Ishikawa (cell line): Measurements from ENCODE around the gene GLIS1.

ENCODE experiments used
- CEBPB ChIP-seq: IDR thresholded peaks from 2 replicates; pipeline ENCODE4 v1.6.1; 2012
- CREB1 ChIP-seq: IDR thresholded peaks from 2 replicates; pipeline ENCODE4 v1.6.1; 2012; ENCODE audit warnings: low read depth
- EGR1 ChIP-seq: IDR thresholded peaks from 2 replicates; pipeline ENCODE4 v1.6.1; 2012
- EP300 ChIP-seq: IDR thresholded peaks from 2 replicates; pipeline ENCODE4 v1.6.1; 2012; ENCODE audit warnings: borderline replicate concordance
- FOXM1 ChIP-seq: IDR thresholded peaks from 2 replicates; pipeline ENCODE4 v1.6.1; 2012; ENCODE audit warnings: low read depth, borderline replicate concordance
- NFIC ChIP-seq: IDR thresholded peaks from 2 replicates; pipeline ENCODE4 v1.6.1; 2012
- RAD21 ChIP-seq: IDR thresholded peaks from 2 replicates; pipeline ENCODE4 v1.6.1; 2012; ENCODE audit warnings: low read depth
- TAF1 ChIP-seq: IDR thresholded peaks from 2 replicates; pipeline ENCODE4 v1.6.1; 2012; ENCODE audit warnings: low read depth, mild to moderate bottlenecking
- TCF12 ChIP-seq: IDR thresholded peaks from 2 replicates; pipeline ENCODE4 v1.6.1; 2012; ENCODE audit warnings: low read depth
- TEAD4 ChIP-seq: IDR thresholded peaks from 2 replicates; pipeline ENCODE4 v1.6.1; 2012
- USF1 ChIP-seq: IDR thresholded peaks from 2 replicates; pipeline ENCODE4 v1.6.1; 2012
- YY1 ChIP-seq: IDR thresholded peaks from 2 replicates; pipeline ENCODE4 v1.6.1; 2012; ENCODE audit warnings: low read depth
- ZBTB7A ChIP-seq: IDR thresholded peaks from 2 replicates; pipeline ENCODE4 v1.6.1; 2012; ENCODE audit warnings: low read depth
- TF ChIP-seq, protein P1 (sequence below): IDR thresholded peaks from 2 replicates; pipeline ENCODE4 v1.6.1; 2012
- TF ChIP-seq, protein P2 (sequence below): IDR thresholded peaks from 2 replicates; pipeline ENCODE4 v1.6.1; 2012; ENCODE audit warnings: low read depth, mild to moderate bottlenecking

Gene GLIS1

GRCh38 chr1:53590104-53590503 lies 148.9 kb downstream of the GLIS1 start:
- no peak for TF ChIP-seq CEBPB
- TF ChIP-seq ZBTB7A = no peak
- no peak for TF ChIP-seq RAD21
- TF ChIP-seq, protein P1, sequence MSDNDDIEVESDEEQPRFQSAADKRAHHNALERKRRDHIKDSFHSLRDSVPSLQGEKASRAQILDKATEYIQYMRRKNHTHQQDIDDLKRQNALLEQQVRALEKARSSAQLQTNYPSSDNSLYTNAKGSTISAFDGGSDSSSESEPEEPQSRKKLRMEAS = no peak
- TF ChIP-seq TAF1 = no peak

DNA sequence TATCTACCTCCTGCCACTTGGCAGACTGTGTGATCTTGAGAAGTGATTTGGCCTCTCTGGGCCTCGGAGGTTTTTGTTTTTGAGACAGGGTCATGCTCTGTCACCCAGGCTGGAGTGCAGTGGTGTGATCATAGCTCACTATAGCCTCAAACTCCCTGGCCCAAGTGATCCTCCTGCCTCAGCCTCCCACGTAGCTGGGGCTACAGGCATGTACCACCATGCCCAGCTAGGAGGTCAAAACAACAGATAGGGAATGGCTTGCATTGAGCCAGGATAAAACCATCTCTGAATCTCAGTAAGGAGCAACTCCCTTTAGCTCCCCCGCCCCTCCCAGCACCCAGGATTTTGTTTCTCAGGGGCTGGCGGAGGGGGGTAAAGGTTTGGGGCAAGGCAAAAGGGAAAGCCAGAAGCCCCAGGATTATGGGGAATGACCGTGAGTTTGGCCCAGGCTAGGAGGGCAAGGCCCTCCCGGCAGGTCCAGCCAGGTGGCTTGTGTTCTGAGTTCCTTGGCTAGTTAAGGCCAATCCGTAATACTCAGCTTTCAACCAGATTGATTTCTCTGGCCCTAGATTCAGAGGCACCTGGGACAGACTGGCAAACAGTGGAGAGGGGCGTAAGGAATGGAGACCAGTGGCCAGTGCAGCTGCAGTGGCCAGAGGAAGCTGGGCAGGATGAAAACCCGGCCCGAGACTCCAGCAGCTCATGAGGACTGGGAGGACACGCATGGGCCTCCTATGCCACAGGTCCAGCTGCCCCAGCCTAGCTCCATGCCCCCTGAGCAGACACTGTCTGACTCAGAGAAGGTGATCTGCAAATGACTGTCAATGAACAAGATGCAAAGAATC lies 149.7 kb downstream of the GLIS1 start:
- no peak for TF ChIP-seq FOXM1
- no peak for TF ChIP-seq NFIC

DNA sequence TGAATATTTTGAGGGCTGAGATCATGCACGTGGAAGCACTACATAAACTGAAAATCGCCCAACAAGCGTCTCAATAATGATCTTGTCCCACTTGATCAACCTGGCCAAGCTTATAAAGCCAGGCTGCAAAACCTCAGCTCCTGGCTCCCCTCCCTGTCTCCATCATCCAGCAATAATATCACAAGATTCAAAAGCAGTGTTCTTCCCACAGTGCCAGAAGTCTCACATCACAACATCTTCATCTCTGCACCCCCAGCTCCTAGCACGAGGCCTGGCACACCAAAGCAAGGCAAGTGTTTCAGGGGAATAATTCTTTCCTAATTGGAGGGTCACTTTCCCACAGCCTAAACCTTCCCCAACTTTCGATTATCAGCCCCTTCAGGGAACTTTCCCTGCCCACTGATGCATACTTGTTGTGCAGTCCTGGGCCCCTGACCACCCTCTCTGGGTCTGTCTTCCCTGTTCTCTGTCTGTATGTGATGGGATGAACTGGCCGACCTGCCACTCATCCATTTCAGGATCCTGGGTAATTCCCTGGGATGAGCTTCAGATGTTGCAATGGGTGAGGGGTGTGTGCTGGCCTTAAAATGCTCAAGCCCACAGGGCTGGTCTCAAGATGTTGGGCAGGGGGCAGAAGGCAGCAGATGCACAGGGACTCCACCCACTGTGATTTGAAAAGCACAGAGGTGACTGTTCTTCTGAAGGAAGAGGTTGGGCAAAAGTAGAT lies 150.7 kb downstream of the GLIS1 start:
- TF ChIP-seq TEAD4 (no peak), USF1 (no peak), ZBTB7A (no peak), RAD21 (no peak), NFIC (no peak), TAF1 (no peak), EP300 (no peak), EGR1 (no peak), YY1 (no peak), FOXM1 (no peak), CEBPB (no peak), TCF12 (no peak), CREB1 (no peak)
- TF ChIP-seq, protein P1 = no peak
- TF ChIP-seq, protein P2, sequence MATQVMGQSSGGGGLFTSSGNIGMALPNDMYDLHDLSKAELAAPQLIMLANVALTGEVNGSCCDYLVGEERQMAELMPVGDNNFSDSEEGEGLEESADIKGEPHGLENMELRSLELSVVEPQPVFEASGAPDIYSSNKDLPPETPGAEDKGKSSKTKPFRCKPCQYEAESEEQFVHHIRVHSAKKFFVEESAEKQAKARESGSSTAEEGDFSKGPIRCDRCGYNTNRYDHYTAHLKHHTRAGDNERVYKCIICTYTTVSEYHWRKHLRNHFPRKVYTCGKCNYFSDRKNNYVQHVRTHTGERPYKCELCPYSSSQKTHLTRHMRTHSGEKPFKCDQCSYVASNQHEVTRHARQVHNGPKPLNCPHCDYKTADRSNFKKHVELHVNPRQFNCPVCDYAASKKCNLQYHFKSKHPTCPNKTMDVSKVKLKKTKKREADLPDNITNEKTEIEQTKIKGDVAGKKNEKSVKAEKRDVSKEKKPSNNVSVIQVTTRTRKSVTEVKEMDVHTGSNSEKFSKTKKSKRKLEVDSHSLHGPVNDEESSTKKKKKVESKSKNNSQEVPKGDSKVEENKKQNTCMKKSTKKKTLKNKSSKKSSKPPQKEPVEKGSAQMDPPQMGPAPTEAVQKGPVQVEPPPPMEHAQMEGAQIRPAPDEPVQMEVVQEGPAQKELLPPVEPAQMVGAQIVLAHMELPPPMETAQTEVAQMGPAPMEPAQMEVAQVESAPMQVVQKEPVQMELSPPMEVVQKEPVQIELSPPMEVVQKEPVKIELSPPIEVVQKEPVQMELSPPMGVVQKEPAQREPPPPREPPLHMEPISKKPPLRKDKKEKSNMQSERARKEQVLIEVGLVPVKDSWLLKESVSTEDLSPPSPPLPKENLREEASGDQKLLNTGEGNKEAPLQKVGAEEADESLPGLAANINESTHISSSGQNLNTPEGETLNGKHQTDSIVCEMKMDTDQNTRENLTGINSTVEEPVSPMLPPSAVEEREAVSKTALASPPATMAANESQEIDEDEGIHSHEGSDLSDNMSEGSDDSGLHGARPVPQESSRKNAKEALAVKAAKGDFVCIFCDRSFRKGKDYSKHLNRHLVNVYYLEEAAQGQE = no peak

GRCh38 chr1:53587252-53587988 lies 151.5 kb downstream of the GLIS1 start:
- TF ChIP-seq TAF1 = no peak
- TF ChIP-seq NFIC = no peak
- no peak for TF ChIP-seq RAD21
- TF ChIP-seq FOXM1 = no peak
- TF ChIP-seq ZBTB7A = no peak
- no peak for TF ChIP-seq YY1
- TF ChIP-seq CREB1 = no peak
- no peak for TF ChIP-seq TCF12
- TF ChIP-seq, protein P1 = no peak
- TF ChIP-seq EGR1 = no peak
- TF ChIP-seq, protein P2 = no peak
- no peak for TF ChIP-seq TEAD4
- no peak for TF ChIP-seq CEBPB
- no peak for TF ChIP-seq EP300
- TF ChIP-seq USF1 = no peak

- TF ChIP-seq NFIC = no peak
- TF ChIP-seq EGR1 = no peak
Observed at GRCh38 chr1:53586765-53587164, 152.2 kb downstream of the GLIS1 start.

DNA sequence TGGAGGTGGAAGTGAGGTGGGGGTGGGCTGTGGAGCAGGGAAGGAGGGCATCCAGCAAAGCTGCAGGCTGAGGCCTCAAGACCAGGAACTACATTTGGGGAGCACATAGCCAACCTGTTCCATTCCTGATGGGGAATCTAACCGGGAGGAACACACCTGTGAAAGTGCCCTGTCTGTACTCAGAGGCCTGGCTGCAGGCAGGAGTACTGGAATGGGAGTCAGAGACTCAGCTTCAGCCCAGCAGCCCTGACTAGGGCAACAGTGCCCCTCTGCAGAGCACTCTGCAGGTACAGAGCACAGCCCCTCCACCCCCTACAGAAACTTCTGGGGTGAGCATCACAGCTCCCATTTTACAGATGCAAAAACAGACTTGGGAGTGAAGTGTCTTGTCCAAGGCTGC lies 153.4 kb downstream of the GLIS1 start:
- TF ChIP-seq EGR1 (no peak), TCF12 (no peak)
